Tibial nerve (tissue), 4 donors: ENCODE measurements around the gene LRRC19.

Experiments
- CTCF ChIP-seq, 5 experiments: fragments of 200-600 bp in 3 of 5; fragments of 450-650 bp in 2 of 5; sonication (generic) in 3 of 5; IDR thresholded peaks; one replicate each; pipeline ENCODE4 v1.5.1; 2016 to 2019; ENCODE audit warnings: antibody characterized with exemption in 5 of 5, mild to moderate bottlenecking in 3 of 5, moderate library complexity in 2 of 5
- EP300 ChIP-seq, 2 donors: sonication (generic); formaldehyde crosslinking; IDR thresholded peaks; one replicate each; pipeline ENCODE4 v1.6.1; 2017; ENCODE audit warnings: antibody characterized with exemption in 2 of 2, mild to moderate bottlenecking in 1 of 2
- POLR2A ChIP-seq, 2 donors: fragments of 450-650 bp; IDR thresholded peaks; one replicate each; pipeline ENCODE4 v1.6.1; 2017; ENCODE audit warnings: antibody characterized with exemption in 2 of 2, mild to moderate bottlenecking in 2 of 2, moderate library complexity in 2 of 2

GRCh38 chr9:26983340-26983739 is 22.1 kb downstream of the LRRC19 start:
- TF ChIP-seq CTCF (IDR thresholded peaks at IDR 0.05) = no peak
- TF ChIP-seq EP300 (IDR thresholded peaks at IDR 0.05) = no peak
- no peak for TF ChIP-seq POLR2A (IDR thresholded peaks at IDR 0.05)
